T-helper 9 cell (primary cell): ENCODE results near the gene COTL1.
"Not testable (repeated sequence)": the region's sequence is repeated elsewhere in the genome, so short reads cannot be mapped to it uniquely, and the experiment has no call there.

Experiments used
- DNase-seq: peaks from one replicate; pipeline ENCODE4 v3.0.0-alpha.2; 2020

Gene COTL1

DNA sequence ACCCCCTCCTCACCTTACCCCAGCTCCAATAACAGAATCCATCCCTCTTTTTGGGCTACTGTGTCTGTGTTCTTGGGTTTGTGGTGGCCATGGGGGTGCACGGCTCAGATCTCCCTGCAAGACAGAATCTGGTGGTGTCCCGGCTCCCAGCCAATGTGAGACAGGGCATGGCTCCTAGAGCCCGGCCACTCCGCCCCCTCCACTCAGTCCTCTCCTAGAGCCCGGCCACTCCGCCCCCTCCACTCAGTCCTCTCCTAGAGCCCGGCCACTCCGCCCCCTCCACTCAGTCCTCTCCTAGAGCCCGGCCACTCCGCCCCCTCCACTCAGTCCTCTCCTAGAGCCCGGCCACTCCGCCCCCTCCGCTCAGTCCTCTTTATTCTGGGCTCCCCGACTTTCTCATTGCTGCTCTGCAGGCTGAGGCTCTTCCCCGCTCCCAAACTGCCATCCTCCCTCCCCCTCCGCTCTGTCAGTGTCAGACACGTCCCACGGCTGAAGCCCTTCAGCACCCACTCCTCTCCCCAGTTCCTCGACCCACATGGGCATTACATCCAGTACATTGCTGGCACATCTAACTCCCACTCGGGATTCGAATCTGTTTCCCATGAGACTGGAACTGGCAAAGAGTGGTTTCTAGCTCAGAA lies 92.8 kb downstream of the COTL1 start:
- DNase-seq: not testable (repeated sequence)

DNA sequence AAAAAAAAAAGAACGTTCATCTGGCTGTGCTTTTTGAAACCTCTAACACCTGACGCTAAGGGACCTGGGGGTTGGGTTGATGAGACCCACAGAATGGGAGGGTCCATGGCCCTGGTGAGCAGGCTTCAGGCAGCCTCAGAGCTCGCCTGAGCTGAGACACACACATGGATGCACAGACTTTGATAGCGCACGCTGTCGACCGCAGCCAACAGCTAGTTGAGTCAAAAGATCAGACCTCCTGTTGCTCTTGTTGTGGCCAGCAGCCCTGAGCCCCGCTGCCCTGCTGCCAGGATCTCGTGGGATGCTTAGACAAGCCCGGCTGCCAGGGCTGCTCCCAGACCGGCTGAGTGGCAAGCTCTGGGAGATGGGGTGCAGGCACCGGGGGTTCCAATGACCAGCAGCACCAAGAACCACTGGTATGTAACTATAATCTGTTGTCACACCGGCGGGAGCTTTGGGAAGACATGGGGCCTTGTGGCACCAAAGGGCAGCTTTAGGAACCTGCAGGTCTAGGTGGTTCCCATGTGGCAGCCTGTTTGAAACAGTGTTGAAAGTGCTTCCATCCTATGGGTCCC lies 93.4 kb downstream of the COTL1 start:
- no peak for DNase-seq

DNA sequence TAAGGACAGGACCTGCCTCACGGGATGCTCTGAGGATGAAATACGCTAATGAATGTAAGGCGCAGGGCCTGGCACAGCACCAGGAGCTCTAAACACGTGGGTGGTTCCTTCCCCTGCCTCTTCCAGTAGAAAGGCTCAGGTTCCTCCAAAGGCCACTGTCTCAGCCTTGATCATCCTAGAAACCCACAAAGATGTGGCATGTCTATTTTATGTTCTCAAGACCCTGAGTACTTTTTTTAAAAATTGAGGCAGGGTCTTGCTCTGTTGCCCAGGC lies 96.4 kb downstream of the COTL1 start:
- DNase-seq: no peak

DNA sequence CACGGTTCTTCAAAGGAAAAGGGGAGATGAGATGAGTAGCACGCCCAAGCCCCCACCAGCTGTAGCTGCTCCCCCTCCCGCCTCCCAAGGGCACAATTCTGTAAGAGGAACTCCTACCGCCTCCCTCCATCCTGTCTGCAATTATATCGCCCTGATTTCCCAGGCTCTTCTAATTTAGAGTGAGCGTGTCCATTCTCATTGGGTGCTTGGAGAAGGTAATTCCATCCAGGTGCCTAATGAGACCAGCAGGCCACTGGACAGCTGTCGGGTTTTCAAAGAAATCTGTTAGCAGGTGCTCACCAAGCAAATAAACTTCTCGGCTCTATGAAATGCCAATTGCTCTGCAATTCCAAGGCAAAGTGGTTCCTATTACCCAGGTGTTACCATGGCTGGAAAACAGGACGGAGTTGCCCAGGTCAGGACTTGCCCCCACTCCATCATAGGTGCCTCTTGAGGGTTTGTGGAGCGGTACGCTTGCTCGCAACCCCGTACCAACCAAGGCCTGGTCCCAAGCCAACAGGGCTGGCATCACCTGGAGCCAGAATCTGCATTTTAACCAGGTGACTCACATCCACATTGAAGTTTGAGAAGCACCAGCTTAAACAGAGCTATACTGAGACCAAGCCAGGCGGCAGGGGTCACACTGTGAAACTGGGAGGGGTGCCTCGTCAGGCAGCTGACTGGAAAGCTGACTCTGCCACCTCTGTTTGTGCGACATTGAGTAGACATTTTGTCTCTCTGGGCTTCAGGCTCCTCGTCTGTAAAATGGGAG lies 97.0 kb downstream of the COTL1 start:
- no peak for DNase-seq

DNA sequence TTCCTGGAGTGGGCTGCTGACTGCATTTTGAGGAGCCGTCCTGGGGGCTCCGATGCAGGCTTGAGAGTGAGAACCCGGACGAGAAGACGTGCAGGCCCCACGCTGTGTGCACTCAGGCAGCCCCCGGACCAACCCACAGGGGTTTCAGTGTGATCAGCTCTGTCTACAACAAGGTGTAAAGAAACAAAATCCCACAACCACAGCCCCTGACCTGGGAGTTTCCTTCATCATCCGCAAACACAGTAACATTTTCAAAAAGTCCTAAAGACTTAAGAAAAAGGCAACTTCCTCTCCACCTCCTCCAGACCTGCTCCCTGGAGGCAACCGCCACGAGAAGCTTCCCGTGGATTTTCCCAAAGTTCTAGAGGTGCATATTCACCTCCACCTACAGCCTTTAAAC lies 98.0 kb downstream of the COTL1 start:
- DNase-seq: no peak

DNA sequence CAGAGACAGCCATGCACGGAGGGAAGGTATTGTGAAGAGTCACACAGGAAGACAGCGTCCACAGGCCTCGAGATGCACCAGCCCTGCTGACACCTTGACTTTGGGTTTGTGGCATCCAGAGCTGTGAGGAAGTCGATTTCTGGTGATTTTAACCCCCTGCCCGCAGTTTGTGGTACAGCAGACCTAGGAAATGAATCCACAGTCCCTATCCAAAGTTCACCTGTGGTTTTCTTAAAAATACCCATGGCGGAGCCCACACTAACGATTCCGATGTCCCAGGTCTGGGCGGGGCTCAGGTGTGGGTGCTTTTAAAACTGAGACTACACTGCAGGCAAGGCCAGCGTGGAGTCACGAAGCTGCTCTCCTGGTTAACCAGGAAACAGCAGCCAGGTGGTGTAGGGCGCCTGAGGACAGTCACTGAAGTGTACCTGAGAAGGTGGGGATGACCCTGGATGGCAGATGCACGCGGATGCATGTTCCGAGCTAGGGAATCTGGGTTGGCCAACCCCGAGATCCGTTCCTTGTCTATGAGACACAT lies 99.0 kb downstream of the COTL1 start:
- DNase-seq: peak; percentile 56

DNA sequence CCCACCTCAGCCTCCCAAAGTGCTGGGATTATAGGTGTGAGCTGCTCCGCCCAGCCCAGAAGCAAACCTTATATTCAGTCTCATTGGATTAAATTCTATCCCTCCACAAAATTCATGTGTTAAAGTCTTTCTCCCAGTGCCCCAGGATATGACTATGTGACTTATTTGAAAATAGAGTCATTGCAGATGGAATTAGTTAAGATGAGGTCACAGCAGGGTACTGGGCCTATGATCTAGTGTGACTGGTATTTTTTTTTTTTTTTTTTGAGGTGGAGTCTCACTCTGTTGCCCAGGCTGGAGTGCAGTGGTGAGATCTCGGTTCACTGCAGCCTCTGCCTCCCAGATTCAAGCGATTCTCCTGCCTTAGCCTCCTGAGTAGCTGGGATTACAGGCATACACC lies 99.7 kb downstream of the COTL1 start:
- DNase-seq: not testable (repeated sequence)

DNA sequence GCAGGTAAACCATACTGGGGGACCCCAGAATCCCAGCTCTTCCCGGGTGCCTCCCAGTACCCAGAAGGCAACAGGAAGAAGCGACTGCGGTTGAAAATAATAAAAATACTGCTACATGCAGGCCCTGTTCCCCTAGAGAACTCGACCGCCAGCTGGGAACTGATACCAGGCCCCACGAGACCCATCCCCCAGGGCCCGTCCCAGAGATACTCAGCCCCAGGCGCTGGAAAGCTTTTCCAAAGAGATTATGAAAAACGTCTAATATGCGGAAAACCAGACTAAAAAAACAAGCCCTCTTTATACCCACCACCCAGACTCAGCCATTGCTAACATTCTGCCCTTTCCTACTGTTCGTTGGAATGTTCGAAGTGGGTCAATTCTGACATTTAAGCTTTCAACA lies 100.5 kb downstream of the COTL1 start:
- DNase-seq: no peak
